ENCODE data around the gene CCKAR. TPM values are rescaled to one million over a fixed set of nuclear protein-coding genes. Genes with fewer than 3 reads are reported as not detected.

The CCKAR gene
- polyA plus RNA-seq (ENCODE audit: low read depth in 6 of 6) = not detected

- Mint-ChIP-seq H3K27ac (no peak within 1 kb of the TSS), H3K4me3 (no peak within 1 kb of the TSS), H3K27me3 (peaks cover 22 to 57% (median 51%) of the 10 kb centered on the region in 3 donors), H3K36me3 (peaks cover 0 to 5% of the 10 kb centered on the region in 2 donors), H3K4me1 (peaks cover 0 to 4% (median 0%) of the 10 kb centered on the region in 3 donors), H3K9me3 (peaks cover 0 to 8% (median 3%) of the 10 kb centered on the region in 7 donors)
- ATAC-seq (ENCODE audit: low read depth in 2 of 2) = no peak
- DNase-seq = no peak
Observed at GRCh38 chr4:26490111-26490959, at the start of gene CCKAR. Gene CCKAR, minus strand, starts transcription at chr4:26490484. Its CDS starts 217 bp downstream, at chr4:26490267.

- H3K4me3 Mint-ChIP-seq = no peak overlapping the region
- no peaks in the 10 kb centered on the region for H3K4me1 Mint-ChIP-seq
- H3K9me3 Mint-ChIP-seq = peaks cover 0 to 11% (median 3%) of the 10 kb centered on the region in 7 donors
- H3K27ac Mint-ChIP-seq = no peak overlapping the region
- DNase-seq = no peak
- ATAC-seq (ENCODE audit: low read depth in 2 of 2) = no peak
- peaks cover 0 to 15% (median 0%) of the 10 kb centered on the region in 3 donors for H3K27me3 Mint-ChIP-seq
- H3K36me3 Mint-ChIP-seq = no peaks in the 10 kb centered on the region
Observed at GRCh38 chr4:26533685-26534084, 43.4 kb upstream of the CCKAR start.

- Mint-ChIP-seq H3K27me3 (peaks cover 0 to 8% (median 0%) of the 10 kb centered on the region in 3 donors), H3K4me1 (no peaks in the 10 kb centered on the region), H3K9me3 (peaks cover 0 to 12% (median 3%) of the 10 kb centered on the region in 7 donors), H3K36me3 (no peaks in the 10 kb centered on the region), H3K27ac (no peak overlapping the region), H3K4me3 (no peak overlapping the region)
- no peak for DNase-seq
- no peak for ATAC-seq (ENCODE audit: low read depth in 2 of 2)
Observed at GRCh38 chr4:26531491-26532116, 41.3 kb upstream of the CCKAR start.

GRCh38 chr4:26530099-26530498 is 39.8 kb upstream of the CCKAR start:
- no peak for ATAC-seq (ENCODE audit: low read depth in 2 of 2)
- Mint-ChIP-seq H3K27me3 (peaks cover 0 to 6% (median 4%) of the 10 kb centered on the region in 3 donors), H3K9me3 (peaks cover 0 to 12% (median 3%) of the 10 kb centered on the region in 7 donors), H3K4me3 (no peak overlapping the region), H3K4me1 (no peaks in the 10 kb centered on the region), H3K36me3 (no peaks in the 10 kb centered on the region), H3K27ac (no peak overlapping the region)
- no peak for DNase-seq

- H3K9me3 Mint-ChIP-seq = peaks cover 0 to 12% (median 3%) of the 10 kb centered on the region in 7 donors
- H3K4me1 Mint-ChIP-seq = no peaks in the 10 kb centered on the region
- no peak for ATAC-seq (ENCODE audit: low read depth in 2 of 2)
Observed at GRCh38 chr4:26529479-26529878, 39.2 kb upstream of the CCKAR start.

GRCh38 chr4:26525771-26526150 is 35.5 kb upstream of the CCKAR start:
- H3K9me3 Mint-ChIP-seq = peaks cover 0 to 12% (median 3%) of the 10 kb centered on the region in 7 donors
- H3K27me3 Mint-ChIP-seq = peaks cover 10 to 21% (median 17%) of the 10 kb centered on the region in 3 donors
- H3K36me3 Mint-ChIP-seq = no peaks in the 10 kb centered on the region
- no peak overlapping the region for H3K27ac Mint-ChIP-seq
- no peak for ATAC-seq (ENCODE audit: low read depth in 2 of 2)
- H3K4me1 Mint-ChIP-seq = no peaks in the 10 kb centered on the region
- no peak overlapping the region for H3K4me3 Mint-ChIP-seq
- DNase-seq = no peak

More at GRCh38 chr4:26529479-26529878, 39.2 kb upstream of the CCKAR start:
- H3K27me3 Mint-ChIP-seq = peaks cover 0 to 8% (median 2%) of the 10 kb centered on the region in 3 donors
- no peak overlapping the region for H3K27ac Mint-ChIP-seq
- no peaks in the 10 kb centered on the region for H3K36me3 Mint-ChIP-seq
- no peak overlapping the region for H3K4me3 Mint-ChIP-seq
- no peak for DNase-seq

- peaks cover 0 to 10% (median 3%) of the 10 kb centered on the region in 7 donors for H3K9me3 Mint-ChIP-seq
- ATAC-seq (ENCODE audit: low read depth in 2 of 2) (no peak), DNase-seq (no peak)
- no peaks in the 10 kb centered on the region for H3K4me1 Mint-ChIP-seq
- H3K4me3 Mint-ChIP-seq = no peak overlapping the region
- H3K36me3 Mint-ChIP-seq = no peaks in the 10 kb centered on the region
- H3K27me3 Mint-ChIP-seq = peaks cover 14 to 26% (median 20%) of the 10 kb centered on the region in 3 donors
- H3K27ac Mint-ChIP-seq = no peak overlapping the region
Observed at GRCh38 chr4:26525136-26525770, 35.0 kb upstream of the CCKAR start.

GRCh38 chr4:26524011-26524410 is 33.7 kb upstream of the CCKAR start:
- no peak for DNase-seq
- H3K36me3 Mint-ChIP-seq = no peaks in the 10 kb centered on the region
- peak overlapping the region in 1 of 6 donors; percentile 8 for H3K27ac Mint-ChIP-seq
- H3K4me3 Mint-ChIP-seq = no peak overlapping the region
- H3K27me3 Mint-ChIP-seq = peaks cover 17 to 33% (median 20%) of the 10 kb centered on the region in 3 donors
- H3K4me1 Mint-ChIP-seq = no peaks in the 10 kb centered on the region
- ATAC-seq (ENCODE audit: low read depth in 2 of 2) = no peak
- H3K9me3 Mint-ChIP-seq = peaks cover 0 to 4% (median 0%) of the 10 kb centered on the region in 7 donors

GRCh38 chr4:26522478-26522877 is 32.2 kb upstream of the CCKAR start:
- no peaks in the 10 kb centered on the region for H3K36me3 Mint-ChIP-seq
- no peaks in the 10 kb centered on the region for H3K4me1 Mint-ChIP-seq
- no peak overlapping the region for H3K27ac Mint-ChIP-seq
- no peaks in the 10 kb centered on the region for H3K9me3 Mint-ChIP-seq
- peaks cover 20 to 33% (median 20%) of the 10 kb centered on the region in 3 donors for H3K27me3 Mint-ChIP-seq
- DNase-seq (no peak), ATAC-seq (ENCODE audit: low read depth in 2 of 2) (no peak)
- H3K4me3 Mint-ChIP-seq = no peak overlapping the region

GRCh38 chr4:26520728-26521450 is 30.6 kb upstream of the CCKAR start:
- no peak for DNase-seq
- peak overlapping the region in 2 of 6 donors; percentile 25 to 62 for H3K27ac Mint-ChIP-seq
- no peak for ATAC-seq (ENCODE audit: low read depth in 2 of 2)
- no peak overlapping the region for H3K4me3 Mint-ChIP-seq
- peaks cover 20 to 34% (median 20%) of the 10 kb centered on the region in 3 donors for H3K27me3 Mint-ChIP-seq
- H3K9me3 Mint-ChIP-seq = no peaks in the 10 kb centered on the region
- no peaks in the 10 kb centered on the region for H3K36me3 Mint-ChIP-seq
- H3K4me1 Mint-ChIP-seq = no peaks in the 10 kb centered on the region

GRCh38 chr4:26515936-26516335 is 25.7 kb upstream of the CCKAR start:
- ATAC-seq (ENCODE audit: low read depth in 2 of 2) (no peak), DNase-seq (no peak)
- Mint-ChIP-seq H3K4me1 (no peaks in the 10 kb centered on the region), H3K9me3 (peaks cover 0 to 2% (median 0%) of the 10 kb centered on the region in 7 donors), H3K4me3 (no peak overlapping the region), H3K36me3 (no peaks in the 10 kb centered on the region), H3K27ac (no peak overlapping the region), H3K27me3 (peaks cover 7 to 36% (median 30%) of the 10 kb centered on the region in 3 donors)

GRCh38 chr4:26510334-26510964 is 20.2 kb upstream of the CCKAR start:
- H3K27ac Mint-ChIP-seq = no peak overlapping the region
- DNase-seq = no peak
- H3K4me1 Mint-ChIP-seq = no peaks in the 10 kb centered on the region
- no peak for ATAC-seq (ENCODE audit: low read depth in 2 of 2)
- H3K27me3 Mint-ChIP-seq = peaks cover 8 to 19% (median 18%) of the 10 kb centered on the region in 3 donors
- no peak overlapping the region for H3K4me3 Mint-ChIP-seq
- no peaks in the 10 kb centered on the region for H3K36me3 Mint-ChIP-seq
- H3K9me3 Mint-ChIP-seq = peaks cover 0 to 2% (median 0%) of the 10 kb centered on the region in 7 donors

Measured in naive B cell (primary cell).